Heart right ventricle (tissue), 16 donors: ENCODE data around the gene LCE3D. TPM values are rescaled to one million over a fixed set of nuclear protein-coding genes. Genes with fewer than 3 reads are reported as not detected.
"Not testable (repeated sequence)": the region's sequence is repeated elsewhere in the genome, so short reads cannot be mapped to it uniquely, and the experiment has no call there.

ENCODE experiments used
- ATAC-seq, 8 donors: fragments of 200-7000 bp; cut with Tn5 transposase; one replicate each; pipeline ENCODE4 v1.9.1; 2020; ENCODE audit warnings: mild to moderate bottlenecking in 8 of 8, moderate library complexity in 8 of 8, moderate number of reproducible peaks in 1 of 8
- DNase-seq, 2 donors: peaks; one replicate each; pipeline ENCODE4 v3.0.0-alpha.2; 2020
- H3K27ac ChIP-seq, 10 donors: fragments of 200-600 bp; sonication (generic) in 2 of 10; one replicate each; pipeline versions ENCODE4 v1.5.0 to v1.8.0; 2020 to 2022; ENCODE audit warnings: mild to moderate bottlenecking in 3 of 10
- H3K27me3 ChIP-seq, 7 donors: fragments of 200-600 bp; one replicate each; pipeline ENCODE4 v1.8.0; 2021 to 2022; ENCODE audit warnings: mild to moderate bottlenecking in 2 of 7
- H3K36me3 ChIP-seq, 9 donors: fragments of 200-600 bp; sonication (generic) in 1 of 9; one replicate each; pipeline versions ENCODE4 v1.5.0 to v1.8.0; 2020 to 2022; ENCODE audit warnings: mild to moderate bottlenecking in 2 of 9
- H3K4me1 ChIP-seq, 9 donors: fragments of 200-600 bp; sonication (generic) in 1 of 9; one replicate each; pipeline versions ENCODE4 v1.5.0 to v1.8.0; 2020 to 2022; ENCODE audit warnings: mild to moderate bottlenecking in 4 of 9
- H3K4me3 ChIP-seq, 10 donors: fragments of 200-600 bp; sonication (generic) in 2 of 10; one replicate each; pipeline versions ENCODE4 v1.5.0 to v1.8.0; 2020 to 2022; ENCODE audit warnings: mild to moderate bottlenecking in 7 of 10, moderate library complexity in 2 of 10
- H3K9me3 ChIP-seq, 11 donors: fragments of 200-600 bp in 10 of 11; sonication (generic) in 2 of 11; one replicate each; pipeline versions ENCODE4 v1.5.0 to v1.8.0; 2013 to 2022; ENCODE audit warnings: mild to moderate bottlenecking in 2 of 11, control low read depth in 1 of 11, moderate library complexity in 1 of 11
- CTCF ChIP-seq, 9 donors: fragments of 200-600 bp; sonication (generic) in 2 of 9; IDR thresholded peaks; one replicate each; pipeline versions ENCODE4 v1.5.0 to v1.8.0; 2021 to 2022; ENCODE audit warnings: antibody characterized with exemption in 9 of 9, mild to moderate bottlenecking in 5 of 9, moderate library complexity in 1 of 9
- WGBS, 2 donors: extraction: QIAGEN DNeasy Blood & Tissue Kit; methylation state at CpG; one replicate each; pipeline ENCODE4 v1.1.7; 2013; ENCODE audit warnings: inconsistent platforms in 1 of 2; 5-methylcytosine and 5-hydroxymethylcytosine counted together
- intact Hi-C, 10 donors: fragments of 100-400 bp; cut with DNase I; formaldehyde crosslinking; loops; one replicate each; pipeline versions ENCODE4 v1.11.1 to v1.14.2; 2022
- polyA plus RNA-seq, 2 donors: library from polyadenylated mRNA; stranded (reverse); fragments of 200-250 nt; gene quantifications; one replicate each; pipeline ENCODE4 v1.2.3, GENCODE V29; 2013
- total RNA-seq, 10 donors: library from RNA; stranded (reverse); fragmentation: NEBNext Ultra II Directional in 3 of 10; extraction: Animal tissue kit (Norgen Biotek cat#: 25700) in 3 of 10; gene quantifications; one replicate each; pipeline versions ENCODE4 v1.2.1 to v1.2.4, GENCODE V29; 2021 to 2023
- donor health status: Arrhythmogenic right ventricular cardiomyopathy.
- donor health status: ischemic (EF 13 %, LVEDD 7.1; RV severe dilation, severe dysfunction).
- donor health status: healthy with polysubstance abuse.
- donor health status: DM: no; HTN: yes; CAD: no.
- donor health status: DM: no; HTN: no; CAD: no.
- donor health status: ischemic (EF 25% LVEDD 6.9; RV normal size, moderate dysfunction).
- donor health status: ischemic (EF 25% LVEDD 5.7; RV mildly dilated, moderate dysfunction).
- donor health status: healthy.
- donor health status: DM: yes; HTN: yes; CAD: no.
- donor health status: Ischemic cardiomyopathy.
- donor health status: ischemic (EF 35%, LVEDD 5.7; RV mildly dilated, moderate dysfunction).
- donor health status: nonischemic (EF 11% LVEDD 7.7; RV severe dilation, severe dysfunction).
- donor health status: DM: yes; HTN: yes; CAD: no.
- donor health status: PGD.
- donor health status: ischemic (EF 29% LVEDD 5.4; RV normal size, mild dysfunction).
- donor health status: nonischemic (EF 23%, LVEDD 6.1; RV moderate dilation, normal function).

LCE3D gene
- total and polyA plus RNA-seq, 12 donors: not detected

GRCh38 chr1:152585586-152585985 lies 5.3 kb upstream of the LCE3D start:
- 36 to 46% methylated on average over 1 of the region's 1 CpG for WGBS, 2 donors
- Histone ChIP-seq H3K27me3 (no peaks in the 10 kb centered on the region), H3K36me3 (no peaks in the 10 kb centered on the region), H3K4me3 (no peak overlapping the region), H3K9me3 (peaks cover 0 to 8% (median 0%) of the 10 kb centered on the region in 11 donors), H3K4me1 (no peaks in the 10 kb centered on the region), H3K27ac (no peak overlapping the region)
- ATAC-seq (no peak), DNase-seq (no peak)
- intact Hi-C loops: no loop called here
- TF ChIP-seq CTCF (IDR thresholded peaks at IDR 0.05): no peak

- 66 to 74% methylated on average over 1 of the region's 1 CpG for WGBS, 2 donors
- no peak for TF ChIP-seq CTCF (IDR thresholded peaks at IDR 0.05)
- DNase-seq (no peak), ATAC-seq (no peak)
- Histone ChIP-seq H3K9me3 (peaks cover 0 to 8% (median 0%) of the 10 kb centered on the region in 11 donors), H3K4me1 (no peaks in the 10 kb centered on the region), H3K4me3 (no peak overlapping the region), H3K27ac (no peak overlapping the region), H3K27me3 (peaks cover 0 to 5% (median 0%) of the 10 kb centered on the region in 7 donors), H3K36me3 (no peaks in the 10 kb centered on the region)
- intact Hi-C loops: loop anchor here in 1 of 10 donors (5.0 kb wide), 1 partner anchor 40 kb away; the partner anchor contains the start of gene LCE3A
These were observed 2.3 kb upstream of the LCE3D start for GRCh38 chr1:152582647-152583046.

- H3K27ac ChIP-seq, H3K36me3 ChIP-seq, H3K4me1 ChIP-seq, H3K9me3 ChIP-seq, ATAC-seq, DNase-seq, intact Hi-C loops, H3K4me3 ChIP-seq, H3K27me3 ChIP-seq: not testable (repeated sequence)
- 81 to 82% methylated on average over 7 to 9 of the region's 9 CpGs for WGBS, 2 donors
These were observed 790 bp downstream of the LCE3D start for GRCh38 chr1:152579526-152579925.

- Histone ChIP-seq H3K36me3 (no peaks in the 10 kb centered on the region), H3K4me1 (no peaks in the 10 kb centered on the region), H3K4me3 (no peak overlapping the region), H3K27me3 (peaks cover 0 to 19% (median 0%) of the 10 kb centered on the region in 7 donors), H3K9me3 (no peaks in the 10 kb centered on the region), H3K27ac (no peak overlapping the region)
- no peak for DNase-seq
- no peak for TF ChIP-seq CTCF (IDR thresholded peaks at IDR 0.05)
- ATAC-seq: no peak
- WGBS, 2 donors: 90% methylated on average over 2 of the region's 2 CpGs
- intact Hi-C loops: no loop called here
These were observed 3.1 kb downstream of the LCE3D start for GRCh38 chr1:152577168-152577567.

GRCh38 chr1:152566681-152567080 lies 13.6 kb downstream of the LCE3D start, which contains the start of gene LCE3E:
Gene LCE3E, minus strand, starts transcription at chr1:152566780. Its CDS starts 572 bp downstream, at chr1:152566208.
- no peak for TF ChIP-seq CTCF (IDR thresholded peaks at IDR 0.05)
- Histone ChIP-seq H3K27me3 (peaks cover 0 to 3% (median 0%) of the 10 kb centered on the region in 7 donors), H3K9me3 (peaks cover 0 to 31% (median 12%) of the 10 kb centered on the region in 11 donors), H3K36me3 (no peaks in the 10 kb centered on the region), H3K4me3 (no peak within 1 kb of the TSS), H3K27ac (no peak within 1 kb of the TSS), H3K4me1 (no peaks in the 10 kb centered on the region)
- DNase-seq (no peak), ATAC-seq (no peak)
- 57 to 77% methylated on average over 1 of the region's 1 CpG for WGBS, 2 donors
- intact Hi-C loops: no loop called here
